RWPE2 (cell line): ENCODE data around the gene PBX1.

ENCODE experiments used
- ATAC-seq: fragments of 200-7000 bp; cut with Tn5 transposase; 3 replicates; pipeline ENCODE4 v1.9.1; 2021; ENCODE audit warnings: low read depth
- DNase-seq: peaks from one replicate; pipeline ENCODE4 v3.0.0-alpha.2; 2020; ENCODE audit warnings: low spot score
- H3K27ac ChIP-seq: fragments of 450-650 bp; 2 replicates; pipeline ENCODE4 v1.5.1; 2017; ENCODE audit warnings: mild to moderate bottlenecking; ENCODE audit not compliant: poor library complexity, severe bottlenecking
- H3K27me3 ChIP-seq: fragments of 250-450 bp; sonication (Bioruptor Pico); 2 replicates; pipeline ENCODE4 v1.5.1; 2021; ENCODE audit warnings: mild to moderate bottlenecking, moderate library complexity; ENCODE audit not compliant: insufficient read depth, poor library complexity, severe bottlenecking
- H3K36me3 ChIP-seq: fragments of 250-450 bp; sonication (Bioruptor Pico); 2 replicates; pipeline ENCODE4 v1.5.1; 2020; ENCODE audit warnings: low read depth, mild to moderate bottlenecking, moderate library complexity
- H3K4me1 ChIP-seq: fragments of 250-450 bp; sonication (Bioruptor Pico); 2 replicates; pipeline ENCODE4 v1.5.1; 2021; ENCODE audit warnings: mild to moderate bottlenecking, moderate library complexity; ENCODE audit not compliant: insufficient read depth, poor library complexity, severe bottlenecking
- H3K4me3 ChIP-seq: fragments of 250-450 bp; sonication (Bioruptor Pico); 2 replicates; pipeline ENCODE4 v1.5.1; 2021; ENCODE audit warnings: mild to moderate bottlenecking, moderate library complexity; ENCODE audit not compliant: severe bottlenecking
- H3K9me3 ChIP-seq: fragments of 250-450 bp; sonication (Bioruptor Pico); 2 replicates; pipeline ENCODE4 v1.5.1; 2021; ENCODE audit warnings: mild to moderate bottlenecking, moderate library complexity; ENCODE audit not compliant: severe bottlenecking
- CTCF ChIP-seq: fragments of 450-650 bp; IDR thresholded peaks from one replicate; pipeline ENCODE4 v1.5.1; 2017; ENCODE audit warnings: mild to moderate bottlenecking, moderate library complexity; ENCODE audit not compliant: poor library complexity, severe bottlenecking

The PBX1 gene

GRCh38 chr1:164783778-164784555 is 225.0 kb downstream of the PBX1 start:
- H3K36me3 ChIP-seq: no peaks in the 10 kb centered on the region
- H3K27me3 ChIP-seq: no peaks in the 10 kb centered on the region
- no peak overlapping the region for H3K4me3 ChIP-seq
- peaks cover 31% of the 10 kb centered on the region for H3K4me1 ChIP-seq
- TF ChIP-seq CTCF: no peak
- no peaks in the 10 kb centered on the region for H3K9me3 ChIP-seq
- H3K27ac ChIP-seq: no peak overlapping the region
- ATAC-seq (no peak), DNase-seq (no peak)

- no peak for TF ChIP-seq CTCF
- no peak for ATAC-seq
- Histone ChIP-seq H3K4me3 (no peak overlapping the region), H3K9me3 (no peaks in the 10 kb centered on the region), H3K36me3 (no peaks in the 10 kb centered on the region), H3K27ac (no peak overlapping the region), H3K27me3 (no peaks in the 10 kb centered on the region), H3K4me1 (peaks cover 31% of the 10 kb centered on the region)
- no peak for DNase-seq
Measured at GRCh38 chr1:164784960-164785359, 226.0 kb downstream of the PBX1 start.

- no peak for DNase-seq
- Histone ChIP-seq H3K27ac (peak overlapping the region; percentile 58), H3K4me3 (no peak overlapping the region), H3K36me3 (no peaks in the 10 kb centered on the region), H3K27me3 (no peaks in the 10 kb centered on the region), H3K9me3 (no peaks in the 10 kb centered on the region), H3K4me1 (peaks cover 31% of the 10 kb centered on the region)
- no peak for ATAC-seq
- TF ChIP-seq CTCF: no peak
Measured at GRCh38 chr1:164785841-164786534, 227.0 kb downstream of the PBX1 start.

- Histone ChIP-seq H3K4me1 (peaks cover 26% of the 10 kb centered on the region), H3K27ac (peak overlapping the region; percentile 58), H3K4me3 (peak overlapping the region; percentile 2), H3K36me3 (no peaks in the 10 kb centered on the region), H3K9me3 (no peaks in the 10 kb centered on the region), H3K27me3 (no peaks in the 10 kb centered on the region)
- peak; percentile 95 for TF ChIP-seq CTCF
- peak; percentile 88 for ATAC-seq
- peak; percentile 72 for DNase-seq
Measured at GRCh38 chr1:164786980-164787833, 228.2 kb downstream of the PBX1 start.
